GM23338 (cell line): ENCODE data around the gene ZNF236. TPM values are rescaled to one million over a fixed set of nuclear protein-coding genes. Genes with fewer than 3 reads are reported as not detected.

ENCODE experiments used
- ATAC-seq: fragments of 200-7000 bp; cut with Tn5 transposase; 3 replicates; pipeline ENCODE4 v1.9.1; 2020
- DNase-seq: peaks from one replicate; pipeline ENCODE4 v3.0.0-alpha.2; 2015; ENCODE audit warnings: low spot score
- H2AFZ ChIP-seq: fragments of 200-600 bp; sonication (generic); 2 replicates; pipeline ENCODE4 v1.8.0; 2016; ENCODE audit warnings: antibody characterized with exemption, mild to moderate bottlenecking, moderate library complexity
- H3F3A ChIP-seq: fragments of 200-600 bp; sonication (generic); replicated peaks from 2 replicates; pipeline ENCODE4 v1.8.0; 2017; ENCODE audit warnings: antibody characterized with exemption, mixed run types, low read depth
- H3K27ac ChIP-seq: fragments of 200-600 bp; sonication (generic); 2 replicates; pipeline ENCODE4 v1.6.1; 2016; ENCODE audit warnings: low read depth
- H3K27me3 ChIP-seq: fragments of 200-600 bp; sonication (generic); 2 replicates; pipeline ENCODE4 v1.8.0; 2016; ENCODE audit warnings: mild to moderate bottlenecking, mixed run types, moderate library complexity; ENCODE audit not compliant: insufficient read depth
- H3K36me3 ChIP-seq: fragments of 200-600 bp; sonication (generic); 2 replicates; pipeline ENCODE4 v1.8.0; 2016; ENCODE audit warnings: mild to moderate bottlenecking; ENCODE audit not compliant: insufficient read depth
- H3K4me1 ChIP-seq: fragments of 200-600 bp; sonication (generic); 2 replicates; pipeline ENCODE4 v1.8.0; 2016; ENCODE audit warnings: mild to moderate bottlenecking, moderate library complexity; ENCODE audit not compliant: insufficient read depth
- H3K4me2 ChIP-seq: fragments of 200-600 bp; sonication (generic); 2 replicates; pipeline ENCODE4 v1.7.1; 2017; ENCODE audit warnings: mixed run types
- H3K4me3 ChIP-seq: fragments of 200-600 bp; sonication (generic); 2 replicates; pipeline ENCODE4 v1.6.1; 2016; ENCODE audit warnings: mixed run types
- H3K79me2 ChIP-seq: fragments of 200-600 bp; sonication (generic); replicated peaks from 2 replicates; pipeline ENCODE4 v1.8.0; 2017; ENCODE audit warnings: mild to moderate bottlenecking; ENCODE audit not compliant: insufficient read depth
- H3K9me2 ChIP-seq: fragments of 200-600 bp; sonication (generic); 2 replicates; pipeline ENCODE4 v1.8.0; 2017; ENCODE audit not compliant: insufficient read depth
- H4K20me1 ChIP-seq: fragments of 200-600 bp; sonication (generic); replicated peaks from 2 replicates; pipeline ENCODE4 v1.8.0; 2017; ENCODE audit warnings: mild to moderate bottlenecking; ENCODE audit not compliant: insufficient read depth
- H3K27ac Mint-ChIP-seq: 2 replicates; pipeline ENCODE4 v1.8.0; 2020; ENCODE audit warnings: inconsistent platforms, mild to moderate bottlenecking, moderate library complexity, mixed read lengths
- H3K27me3 Mint-ChIP-seq: 3 replicates; pipeline ENCODE4 v1.8.0; 2022; ENCODE audit warnings: low read depth, mild to moderate bottlenecking, moderate library complexity, mixed read lengths, inconsistent platforms; ENCODE audit not compliant: insufficient read depth, poor library complexity
- H3K36me3 Mint-ChIP-seq: 3 replicates; pipeline ENCODE4 v1.8.0; 2021; ENCODE audit warnings: low read depth, mild to moderate bottlenecking, inconsistent platforms, moderate library complexity, mixed read lengths
- H3K4me1 Mint-ChIP-seq: 3 replicates; pipeline ENCODE4 v1.8.0; 2020; ENCODE audit warnings: mild to moderate bottlenecking, inconsistent platforms, mixed read lengths
- H3K4me3 Mint-ChIP-seq: 3 replicates; pipeline ENCODE4 v1.8.0; 2021; ENCODE audit warnings: moderate library complexity, mild to moderate bottlenecking, inconsistent platforms, mixed read lengths
- H3K9me3 Mint-ChIP-seq: 3 replicates; pipeline ENCODE4 v1.8.0; 2020; ENCODE audit warnings: moderate library complexity, mild to moderate bottlenecking, inconsistent platforms, mixed read lengths
- CREB1 ChIP-seq: fragments of 250-450 bp; sonication (Bioruptor Pico); IDR thresholded peaks from 2 replicates; pipeline ENCODE4 v1.5.0; 2020; ENCODE audit warnings: low read depth, mild to moderate bottlenecking, moderate library complexity
- EZH2phosphoT487 ChIP-seq: fragments of 200-600 bp; sonication (generic); IDR thresholded peaks from one replicate; pipeline ENCODE4 v1.8.1; 2018; ENCODE audit warnings: antibody characterized with exemption; ENCODE audit not compliant: unreplicated experiment
- NANOG ChIP-seq: IDR thresholded peaks from 2 replicates; pipeline ENCODE4 v1.6.1; 2016; ENCODE audit warnings: antibody characterized with exemption, borderline replicate concordance
- ZNF114 ChIP-seq: fragments of 250-450 bp; sonication (Bioruptor Pico); IDR thresholded peaks from 2 replicates; pipeline ENCODE4 v1.5.0; 2020; ENCODE audit warnings: mild to moderate bottlenecking, moderate library complexity
- ZNF331 ChIP-seq: fragments of 250-450 bp; sonication (Bioruptor Pico); IDR thresholded peaks from 2 replicates; pipeline ENCODE4 v1.5.0; 2020; ENCODE audit warnings: low read depth, mild to moderate bottlenecking, moderate library complexity
- polyA plus RNA-seq: library from polyadenylated mRNA; unstranded; fragments of >200 nt; fragmentation: Nextera tagmentation; extraction: Ambion mirVana; gene quantifications from 2 replicates; pipeline ENCODE4 v1.2.1, GENCODE V29; 2016
- total RNA-seq: library from RNA; depleted of rRNA; stranded (reverse); fragments of >200 nt; shearing (Covaris generic); gene quantifications from 2 replicates; pipeline ENCODE4 v1.2.3, GENCODE V29; 2014
- TF ChIP-seq, protein P1 (sequence below): fragments of 250-450 bp; sonication (Bioruptor Pico); IDR thresholded peaks from 2 replicates; pipeline ENCODE4 v1.5.0; 2020; ENCODE audit warnings: mild to moderate bottlenecking, moderate library complexity
- TF ChIP-seq, protein P2 (sequence below), 2 experiments: fragments of 200-600 bp in 1 of 2; sonication (generic) in 1 of 2; conservative IDR thresholded peaks; 2 replicates each; pipeline versions ENCODE4 v1.5.1 to v1.6.1; 2016 to 2017; ENCODE audit warnings: antibody characterized with exemption in 2 of 2, low read depth in 2 of 2, mild to moderate bottlenecking in 2 of 2, moderate library complexity in 1 of 2

ZNF236 gene
- total and polyA plus RNA-seq, 2 experiments from 2014 or later: 8.9 to 16.3 TPM

- no peak overlapping the region for H3K27ac Mint-ChIP-seq
- Histone ChIP-seq H2AFZ (no peak overlapping the region), H3K4me2 (no peak overlapping the region), H3K79me2 (no peaks in the 10 kb centered on the region), H3K36me3 (no peaks in the 10 kb centered on the region), H3K9me2 (no peaks in the 10 kb centered on the region), H3K4me3 (no peak overlapping the region), H3K4me1 (peaks cover 5% of the 10 kb centered on the region; the same call in 1 of the 2 replicates), H3F3A (no peaks in the 10 kb centered on the region), H3K27me3 (no peaks in the 10 kb centered on the region), H3K27ac (no peak overlapping the region), H4K20me1 (no peaks in the 10 kb centered on the region)
- H3K9me3 Mint-ChIP-seq: no peaks in the 10 kb centered on the region
- H3K4me3 Mint-ChIP-seq: no peak overlapping the region
- peaks cover 4% of the 10 kb centered on the region; the same call in 2 of the 3 replicates for H3K4me1 Mint-ChIP-seq
- ATAC-seq (no peak), DNase-seq (no peak)
- no peaks in the 10 kb centered on the region for H3K36me3 Mint-ChIP-seq
- TF ChIP-seq NANOG: no peak
- no peak for TF ChIP-seq EZH2phosphoT487
- TF ChIP-seq ZNF331 (CRISPR knock-in tag): no peak
- peaks cover 9% of the 10 kb centered on the region for H3K27me3 Mint-ChIP-seq
Measured at GRCh38 chr18:77001041-77001440, 178.7 kb downstream of the ZNF236 start.

DNA sequence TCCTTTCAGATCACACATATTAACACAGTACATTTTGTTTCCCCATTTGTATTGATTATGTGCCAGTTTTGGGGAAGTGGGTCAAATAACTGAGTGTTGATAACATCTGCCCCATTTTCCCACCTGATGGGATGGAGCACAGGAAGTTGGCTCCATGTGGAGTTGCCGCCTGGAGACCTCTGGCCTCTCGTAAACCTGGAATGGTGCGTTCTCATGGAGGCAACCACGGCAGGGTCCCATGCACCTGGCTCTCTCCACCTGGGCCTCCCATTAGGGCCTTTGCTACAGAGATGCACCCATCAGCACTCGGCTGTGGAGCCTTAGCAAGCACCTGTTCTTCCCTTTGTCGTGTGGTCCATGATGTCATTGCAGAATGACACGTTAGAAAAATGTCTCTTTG lies 179.6 kb downstream of the ZNF236 start:
- Histone ChIP-seq H3K27me3 (no peaks in the 10 kb centered on the region), H3F3A (no peaks in the 10 kb centered on the region), H3K36me3 (no peaks in the 10 kb centered on the region), H3K4me2 (no peak overlapping the region), H3K27ac (no peak overlapping the region), H2AFZ (no peak overlapping the region), H3K4me1 (peaks cover under 1% of the 10 kb centered on the region), H3K9me2 (no peaks in the 10 kb centered on the region), H4K20me1 (no peaks in the 10 kb centered on the region), H3K79me2 (no peaks in the 10 kb centered on the region), H3K4me3 (no peak overlapping the region)
- Mint-ChIP-seq H3K9me3 (no peaks in the 10 kb centered on the region), H3K4me3 (no peak overlapping the region), H3K36me3 (no peaks in the 10 kb centered on the region), H3K27ac (no peak overlapping the region), H3K4me1 (peaks cover 11% of the 10 kb centered on the region), H3K27me3 (peaks cover 9% of the 10 kb centered on the region)
- TF ChIP-seq, protein P1, sequence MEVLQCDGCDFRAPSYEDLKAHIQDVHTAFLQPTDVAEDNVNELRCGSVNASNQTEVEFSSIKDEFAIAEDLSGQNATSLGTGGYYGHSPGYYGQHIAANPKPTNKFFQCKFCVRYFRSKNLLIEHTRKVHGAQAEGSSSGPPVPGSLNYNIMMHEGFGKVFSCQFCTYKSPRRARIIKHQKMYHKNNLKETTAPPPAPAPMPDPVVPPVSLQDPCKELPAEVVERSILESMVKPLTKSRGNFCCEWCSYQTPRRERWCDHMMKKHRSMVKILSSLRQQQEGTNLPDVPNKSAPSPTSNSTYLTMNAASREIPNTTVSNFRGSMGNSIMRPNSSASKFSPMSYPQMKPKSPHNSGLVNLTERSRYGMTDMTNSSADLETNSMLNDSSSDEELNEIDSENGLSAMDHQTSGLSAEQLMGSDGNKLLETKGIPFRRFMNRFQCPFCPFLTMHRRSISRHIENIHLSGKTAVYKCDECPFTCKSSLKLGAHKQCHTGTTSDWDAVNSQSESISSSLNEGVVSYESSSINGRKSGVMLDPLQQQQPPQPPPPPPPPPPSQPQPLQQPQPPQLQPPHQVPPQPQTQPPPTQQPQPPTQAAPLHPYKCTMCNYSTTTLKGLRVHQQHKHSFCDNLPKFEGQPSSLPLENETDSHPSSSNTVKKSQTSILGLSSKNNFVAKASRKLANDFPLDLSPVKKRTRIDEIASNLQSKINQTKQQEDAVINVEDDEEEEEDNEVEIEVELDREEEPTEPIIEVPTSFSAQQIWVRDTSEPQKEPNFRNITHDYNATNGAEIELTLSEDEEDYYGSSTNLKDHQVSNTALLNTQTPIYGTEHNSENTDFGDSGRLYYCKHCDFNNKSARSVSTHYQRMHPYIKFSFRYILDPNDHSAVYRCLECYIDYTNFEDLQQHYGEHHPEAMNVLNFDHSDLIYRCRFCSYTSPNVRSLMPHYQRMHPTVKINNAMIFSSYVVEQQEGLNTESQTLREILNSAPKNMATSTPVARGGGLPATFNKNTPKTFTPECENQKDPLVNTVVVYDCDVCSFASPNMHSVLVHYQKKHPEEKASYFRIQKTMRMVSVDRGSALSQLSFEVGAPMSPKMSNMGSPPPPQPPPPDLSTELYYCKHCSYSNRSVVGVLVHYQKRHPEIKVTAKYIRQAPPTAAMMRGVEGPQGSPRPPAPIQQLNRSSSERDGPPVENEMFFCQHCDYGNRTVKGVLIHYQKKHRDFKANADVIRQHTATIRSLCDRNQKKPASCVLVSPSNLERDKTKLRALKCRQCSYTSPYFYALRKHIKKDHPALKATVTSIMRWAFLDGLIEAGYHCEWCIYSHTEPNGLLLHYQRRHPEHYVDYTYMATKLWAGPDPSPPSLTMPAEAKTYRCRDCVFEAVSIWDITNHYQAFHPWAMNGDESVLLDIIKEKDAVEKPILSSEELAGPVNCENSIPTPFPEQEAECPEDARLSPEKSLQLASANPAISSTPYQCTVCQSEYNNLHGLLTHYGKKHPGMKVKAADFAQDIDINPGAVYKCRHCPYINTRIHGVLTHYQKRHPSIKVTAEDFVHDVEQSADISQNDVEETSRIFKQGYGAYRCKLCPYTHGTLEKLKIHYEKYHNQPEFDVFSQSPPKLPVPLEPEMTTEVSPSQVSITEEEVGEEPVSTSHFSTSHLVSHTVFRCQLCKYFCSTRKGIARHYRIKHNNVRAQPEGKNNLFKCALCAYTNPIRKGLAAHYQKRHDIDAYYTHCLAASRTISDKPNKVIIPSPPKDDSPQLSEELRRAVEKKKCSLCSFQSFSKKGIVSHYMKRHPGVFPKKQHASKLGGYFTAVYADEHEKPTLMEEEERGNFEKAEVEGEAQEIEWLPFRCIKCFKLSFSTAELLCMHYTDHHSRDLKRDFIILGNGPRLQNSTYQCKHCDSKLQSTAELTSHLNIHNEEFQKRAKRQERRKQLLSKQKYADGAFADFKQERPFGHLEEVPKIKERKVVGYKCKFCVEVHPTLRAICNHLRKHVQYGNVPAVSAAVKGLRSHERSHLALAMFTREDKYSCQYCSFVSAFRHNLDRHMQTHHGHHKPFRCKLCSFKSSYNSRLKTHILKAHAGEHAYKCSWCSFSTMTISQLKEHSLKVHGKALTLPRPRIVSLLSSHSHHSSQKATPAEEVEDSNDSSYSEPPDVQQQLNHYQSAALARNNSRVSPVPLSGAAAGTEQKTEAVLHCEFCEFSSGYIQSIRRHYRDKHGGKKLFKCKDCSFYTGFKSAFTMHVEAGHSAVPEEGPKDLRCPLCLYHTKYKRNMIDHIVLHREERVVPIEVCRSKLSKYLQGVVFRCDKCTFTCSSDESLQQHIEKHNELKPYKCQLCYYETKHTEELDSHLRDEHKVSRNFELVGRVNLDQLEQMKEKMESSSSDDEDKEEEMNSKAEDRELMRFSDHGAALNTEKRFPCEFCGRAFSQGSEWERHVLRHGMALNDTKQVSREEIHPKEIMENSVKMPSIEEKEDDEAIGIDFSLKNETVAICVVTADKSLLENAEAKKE: no peak
- no peak for TF ChIP-seq CREB1 (CRISPR knock-in tag)
- TF ChIP-seq, protein P2, sequence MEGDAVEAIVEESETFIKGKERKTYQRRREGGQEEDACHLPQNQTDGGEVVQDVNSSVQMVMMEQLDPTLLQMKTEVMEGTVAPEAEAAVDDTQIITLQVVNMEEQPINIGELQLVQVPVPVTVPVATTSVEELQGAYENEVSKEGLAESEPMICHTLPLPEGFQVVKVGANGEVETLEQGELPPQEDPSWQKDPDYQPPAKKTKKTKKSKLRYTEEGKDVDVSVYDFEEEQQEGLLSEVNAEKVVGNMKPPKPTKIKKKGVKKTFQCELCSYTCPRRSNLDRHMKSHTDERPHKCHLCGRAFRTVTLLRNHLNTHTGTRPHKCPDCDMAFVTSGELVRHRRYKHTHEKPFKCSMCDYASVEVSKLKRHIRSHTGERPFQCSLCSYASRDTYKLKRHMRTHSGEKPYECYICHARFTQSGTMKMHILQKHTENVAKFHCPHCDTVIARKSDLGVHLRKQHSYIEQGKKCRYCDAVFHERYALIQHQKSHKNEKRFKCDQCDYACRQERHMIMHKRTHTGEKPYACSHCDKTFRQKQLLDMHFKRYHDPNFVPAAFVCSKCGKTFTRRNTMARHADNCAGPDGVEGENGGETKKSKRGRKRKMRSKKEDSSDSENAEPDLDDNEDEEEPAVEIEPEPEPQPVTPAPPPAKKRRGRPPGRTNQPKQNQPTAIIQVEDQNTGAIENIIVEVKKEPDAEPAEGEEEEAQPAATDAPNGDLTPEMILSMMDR (conservative IDR thresholded peaks at IDR 0.05; ENCODE audit: low read depth in 2 of 2): no peak
- no peak for TF ChIP-seq ZNF114 (CRISPR knock-in tag)
- ATAC-seq: no peak
- no peak for DNase-seq
